Glomerular endothelial cell (primary cell): ENCODE data around the gene LALBA. TPM values are rescaled to one million over a fixed set of nuclear protein-coding genes. Genes with fewer than 3 reads are reported as not detected.
"Not testable (repeated sequence)": the region's sequence is repeated elsewhere in the genome, so short reads cannot be mapped to it uniquely, and the experiment has no call there.

ENCODE experiments used
- DNase-seq: peaks from one replicate; pipeline ENCODE4 v3.0.0-alpha.2; 2011; ENCODE audit warnings: low read depth, low spot score; ENCODE audit errors: extremely low read depth
- total RNA-seq: library from RNA; depleted of rRNA; stranded (reverse); fragments of >200 nt; gene quantifications from 2 replicates; pipeline ENCODE4 v1.2.3, GENCODE V29; 2015

Gene LALBA
- total RNA-seq, result not detected in 2 replicates

- no peak for DNase-seq
Measured at GRCh38 chr12:48569946-48570345, at the start of gene LALBA. LALBA (minus strand) TSS chr12:48570046; CDS start chr12:48570020, 26 bp downstream.

GRCh38 chr12:48618541-48618940 is 48.7 kb upstream of the LALBA start:
- peak; percentile 57 for DNase-seq

GRCh38 chr12:48615681-48616080 is 45.8 kb upstream of the LALBA start:
- DNase-seq, result no peak

GRCh38 chr12:48613321-48613720 is 43.5 kb upstream of the LALBA start:
- no peak for DNase-seq

- DNase-seq, result no peak
Measured at GRCh38 chr12:48602192-48602989, 32.5 kb upstream of the LALBA start.

- no peak for DNase-seq
Measured at GRCh38 chr12:48601013-48601756, 31.3 kb upstream of the LALBA start.

GRCh38 chr12:48600552-48600951 is 30.7 kb upstream of the LALBA start:
- no peak for DNase-seq

- DNase-seq, result no peak
Measured at GRCh38 chr12:48592591-48593086, 22.8 kb upstream of the LALBA start.

GRCh38 chr12:48586361-48586760 is 16.5 kb upstream of the LALBA start:
- DNase-seq, result no peak

GRCh38 chr12:48583728-48584127 is 13.9 kb upstream of the LALBA start:
- DNase-seq, result no peak

GRCh38 chr12:48580831-48581230 is 11.0 kb upstream of the LALBA start:
- DNase-seq, result no peak

GRCh38 chr12:48572326-48572725 is 2.5 kb upstream of the LALBA start:
- DNase-seq, result peak; percentile 2

- no peak for DNase-seq
Measured at GRCh38 chr12:48567731-48568130, 2.1 kb downstream of the LALBA start.

- DNase-seq, result no peak
Measured at GRCh38 chr12:48557919-48558318, 11.9 kb downstream of the LALBA start.

GRCh38 chr12:48556631-48557030 is 13.2 kb downstream of the LALBA start:
- DNase-seq, result no peak

GRCh38 chr12:48553666-48554343 is 16.0 kb downstream of the LALBA start:
- not testable (repeated sequence) for DNase-seq

GRCh38 chr12:48551636-48552035 is 18.2 kb downstream of the LALBA start:
- DNase-seq, result not testable (repeated sequence)

- DNase-seq, result not testable (repeated sequence)
Measured at GRCh38 chr12:48547012-48547411, 22.8 kb downstream of the LALBA start.

GRCh38 chr12:48545833-48546469 is 23.9 kb downstream of the LALBA start:
- no peak for DNase-seq

- peak; percentile 5 for DNase-seq
Measured at GRCh38 chr12:48542300-48542928, 27.4 kb downstream of the LALBA start.
